Stimulated activated CD8-positive, alpha-beta memory T cell treated with anti-CD3 and anti-CD28 coated beads, Interleukin-4, amount 100 ng/mL, for 48 hours (primary cell): ENCODE measurements around the gene LAMA3.

Source experiments
- DNase-seq: peaks from one replicate; pipeline ENCODE4 v3.0.0-alpha.2; 2020

The LAMA3 gene

DNA sequence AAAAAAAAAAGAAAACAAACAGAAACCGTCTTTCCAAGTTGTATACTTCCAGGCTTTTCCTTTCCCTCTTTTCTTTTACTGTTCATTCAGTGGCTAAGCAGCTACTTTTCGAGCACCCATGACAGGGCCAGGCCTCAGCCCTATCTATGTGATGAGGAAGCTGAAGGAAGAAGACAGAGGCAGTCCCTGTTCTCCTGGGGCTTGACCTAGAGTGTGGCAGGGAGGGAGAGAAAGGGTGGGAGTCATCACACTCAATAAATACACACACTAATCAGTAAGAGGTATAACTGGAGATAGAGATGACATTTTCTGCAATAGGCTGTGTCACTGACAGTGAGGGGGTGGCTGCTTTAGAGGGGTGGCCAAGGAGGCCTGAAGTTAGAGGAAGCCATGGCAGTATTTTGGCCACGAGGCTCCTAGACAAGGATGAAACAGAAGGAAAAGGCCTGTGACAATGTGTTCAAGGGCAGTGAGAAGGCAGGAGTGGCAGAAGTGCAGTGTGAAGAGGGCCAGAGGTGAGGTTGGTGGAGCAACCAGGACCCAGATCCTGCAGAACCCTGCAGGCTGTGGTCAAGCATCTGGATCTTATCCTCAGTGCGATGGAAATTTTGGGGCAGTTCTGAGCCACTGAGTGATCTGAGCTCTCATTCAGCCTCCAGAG, 193.5 kb downstream of the LAMA3 start:
- no peak for DNase-seq

DNA sequence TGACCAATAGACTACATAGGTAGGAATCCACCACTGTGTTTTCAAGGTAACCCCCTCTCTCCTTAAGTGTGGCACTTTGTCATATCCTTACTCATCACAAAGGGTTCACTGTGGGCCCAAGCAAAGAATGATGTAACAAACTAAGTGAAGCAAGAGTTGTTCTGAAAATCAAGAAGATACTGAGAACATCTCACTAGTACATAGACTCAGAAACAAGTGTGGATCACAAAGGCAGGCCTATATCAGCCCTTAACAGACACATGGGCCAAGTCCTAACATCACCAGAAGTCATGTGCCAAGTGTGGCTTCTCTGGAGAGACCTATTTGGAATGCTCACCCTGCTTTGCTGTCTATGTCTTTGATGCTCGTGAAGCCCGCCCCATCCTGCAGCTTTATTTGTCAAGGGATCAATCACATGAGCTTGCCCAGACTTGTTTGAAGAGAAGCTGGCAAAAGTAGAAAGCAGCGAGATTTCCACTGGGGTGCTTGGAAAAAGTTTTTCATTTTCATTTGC, 194.1 kb downstream of the LAMA3 start:
- no peak for DNase-seq

DNA sequence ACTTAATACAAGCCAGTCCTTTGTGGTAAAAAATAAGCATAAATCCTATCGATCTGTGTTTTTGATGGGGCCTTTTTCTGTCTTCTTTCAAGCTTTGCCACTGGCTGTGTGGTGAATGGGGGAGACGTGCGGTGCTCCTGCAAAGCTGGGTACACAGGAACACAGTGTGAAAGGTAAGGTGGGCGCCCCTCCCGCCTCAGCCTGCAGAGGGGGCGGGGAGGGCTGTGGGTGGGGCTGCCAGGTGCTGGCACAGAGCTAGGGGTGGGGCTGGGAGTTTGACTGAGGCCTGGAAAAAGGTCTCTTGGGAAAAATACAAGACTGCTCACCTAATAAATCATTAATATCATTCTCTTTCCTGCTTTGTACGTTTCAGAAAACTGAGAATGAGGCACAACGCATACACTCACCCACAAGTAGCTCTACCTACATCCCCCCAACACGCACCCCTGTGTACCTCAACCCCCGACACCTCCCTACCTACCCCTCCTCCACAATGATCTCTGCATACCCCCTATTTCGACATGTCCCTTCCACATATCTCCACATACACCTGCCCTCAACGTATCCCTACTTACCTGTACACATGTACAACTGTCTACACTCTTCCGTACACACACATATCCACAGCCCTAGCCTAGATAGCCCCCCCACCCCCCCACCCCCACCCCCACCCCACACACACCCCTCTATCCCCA, 195.6 kb downstream of the LAMA3 start:
- DNase-seq, result no peak

DNA sequence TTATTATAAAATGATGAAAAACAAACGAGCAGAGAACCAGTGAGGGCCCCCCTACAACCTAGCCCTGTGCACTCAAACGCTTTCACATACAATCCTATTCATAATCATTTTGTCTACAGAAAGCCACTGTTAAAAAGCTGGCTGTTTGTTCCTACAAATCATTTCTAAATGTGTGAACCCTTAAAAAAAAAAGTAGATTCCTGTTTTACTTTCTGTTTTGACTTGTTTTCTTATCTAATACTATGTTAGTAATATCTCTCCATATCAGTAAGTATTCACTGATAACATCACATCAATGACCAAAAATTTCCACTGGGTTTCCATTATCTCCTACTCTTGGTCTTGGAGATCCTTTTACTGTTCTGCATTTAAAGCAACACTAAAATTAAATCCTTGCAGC, 196.5 kb downstream of the LAMA3 start:
- DNase-seq, result no peak

DNA sequence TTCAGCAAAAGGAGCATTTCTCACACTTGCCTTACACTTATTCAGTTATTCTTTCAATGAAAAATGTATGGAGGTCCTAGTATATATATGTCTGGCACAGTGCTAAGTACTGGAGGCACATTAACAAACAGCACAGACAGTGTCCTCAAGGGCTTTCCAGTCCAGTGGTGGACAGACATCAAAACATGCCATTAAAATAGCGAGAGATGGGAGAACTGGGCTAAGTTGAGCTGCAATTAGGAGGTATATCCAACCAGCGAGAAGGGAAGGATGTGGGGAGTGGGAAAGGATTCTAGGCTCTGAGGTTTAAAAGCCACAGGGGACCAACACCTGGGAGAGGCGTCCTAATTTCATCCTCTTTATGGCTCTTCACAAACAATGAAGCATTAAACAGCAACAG, 197.8 kb downstream of the LAMA3 start:
- no peak for DNase-seq

DNA sequence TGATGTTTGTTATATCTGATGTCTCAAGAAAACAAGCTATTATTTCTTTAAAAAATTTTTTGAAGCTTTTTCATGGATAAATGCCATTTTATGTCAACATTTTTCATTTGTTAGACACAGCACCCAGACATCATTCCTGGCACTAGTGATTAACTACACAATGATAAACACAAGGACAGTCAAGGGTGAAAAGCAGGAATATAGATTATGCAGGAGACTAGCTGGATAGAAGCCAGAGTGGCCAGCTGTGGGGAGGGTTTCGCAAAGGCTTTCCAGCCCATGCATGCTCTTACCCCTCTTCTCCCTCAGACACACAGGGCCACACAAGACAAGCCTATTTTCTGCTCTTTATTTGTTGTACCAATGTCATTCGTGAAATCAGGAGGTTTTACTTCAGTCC, 198.2 kb downstream of the LAMA3 start:
- DNase-seq, result no peak

DNA sequence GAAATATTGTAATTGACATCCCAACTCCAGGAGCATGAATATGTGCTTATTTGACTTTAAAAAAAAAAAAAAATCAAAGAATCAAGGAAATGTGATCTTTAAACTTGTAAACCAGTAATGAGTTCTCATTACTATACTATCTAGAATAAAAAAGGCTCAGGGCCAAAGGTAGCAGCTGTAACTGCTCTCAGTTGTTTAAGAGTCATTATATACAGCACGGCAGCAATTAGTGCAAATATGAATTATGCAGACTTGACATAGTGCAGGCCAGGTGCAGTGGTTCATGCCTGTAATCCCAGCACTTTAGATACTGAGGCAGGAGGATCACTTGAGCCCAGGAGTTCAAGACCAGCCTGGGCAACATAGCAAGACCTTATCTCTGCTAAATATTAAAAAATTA, 199.6 kb downstream of the LAMA3 start:
- DNase-seq, result no peak

DNA sequence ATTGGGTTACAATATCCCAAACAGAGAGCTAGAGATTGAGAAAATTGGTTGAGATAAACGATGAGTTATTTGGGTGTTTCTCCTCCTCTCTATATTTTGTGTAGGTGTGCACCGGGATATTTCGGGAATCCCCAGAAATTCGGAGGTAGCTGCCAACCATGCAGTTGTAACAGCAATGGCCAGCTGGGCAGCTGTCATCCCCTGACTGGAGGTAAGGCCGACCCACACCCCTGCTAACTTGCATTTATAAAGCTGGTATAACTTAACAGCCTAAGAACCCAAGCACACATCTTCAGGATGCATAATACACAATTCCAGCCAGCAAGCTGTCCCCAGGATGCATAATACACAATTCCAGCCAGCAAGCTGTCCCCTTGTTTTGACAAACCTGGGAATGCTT, 200.7 kb downstream of the LAMA3 start:
- DNase-seq, result no peak

DNA sequence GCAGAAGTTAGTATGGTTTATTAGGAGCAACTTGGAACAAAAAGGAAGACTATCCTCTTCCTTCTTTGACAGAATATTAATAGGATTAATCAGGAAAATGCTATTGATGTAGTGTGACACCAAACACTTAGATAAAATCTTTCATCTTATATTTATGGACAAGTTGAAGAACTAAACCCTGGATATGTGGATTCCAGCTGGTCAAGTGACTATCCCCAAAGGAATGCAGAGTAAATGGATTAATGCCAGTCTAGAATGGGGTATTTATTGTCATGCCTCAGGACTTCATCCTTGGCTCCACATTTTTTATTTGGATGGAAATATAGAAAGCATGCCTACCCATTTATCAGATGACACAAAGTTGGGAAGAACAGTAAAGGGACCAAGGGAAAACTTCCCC, 201.3 kb downstream of the LAMA3 start:
- DNase-seq, result no peak

DNA sequence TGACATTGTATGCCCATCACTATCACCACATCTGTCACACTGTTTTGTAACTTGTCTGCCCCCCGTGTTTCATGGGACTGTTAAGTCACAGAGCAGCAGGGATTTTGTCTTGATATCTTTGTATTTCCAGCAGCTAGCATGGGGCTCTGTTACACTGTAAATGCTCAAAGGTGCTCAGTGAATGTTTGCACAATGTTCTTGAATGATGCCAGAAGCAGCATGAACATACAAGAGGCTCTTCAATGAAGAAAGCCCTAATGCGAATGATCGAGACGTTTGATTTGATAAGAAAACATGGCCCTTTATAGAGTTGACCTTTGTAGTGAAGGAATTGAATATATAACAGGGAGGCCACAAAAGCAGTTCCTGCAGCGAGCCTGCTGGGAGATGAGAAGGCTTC, 204.4 kb downstream of the LAMA3 start:
- DNase-seq, result no peak

DNA sequence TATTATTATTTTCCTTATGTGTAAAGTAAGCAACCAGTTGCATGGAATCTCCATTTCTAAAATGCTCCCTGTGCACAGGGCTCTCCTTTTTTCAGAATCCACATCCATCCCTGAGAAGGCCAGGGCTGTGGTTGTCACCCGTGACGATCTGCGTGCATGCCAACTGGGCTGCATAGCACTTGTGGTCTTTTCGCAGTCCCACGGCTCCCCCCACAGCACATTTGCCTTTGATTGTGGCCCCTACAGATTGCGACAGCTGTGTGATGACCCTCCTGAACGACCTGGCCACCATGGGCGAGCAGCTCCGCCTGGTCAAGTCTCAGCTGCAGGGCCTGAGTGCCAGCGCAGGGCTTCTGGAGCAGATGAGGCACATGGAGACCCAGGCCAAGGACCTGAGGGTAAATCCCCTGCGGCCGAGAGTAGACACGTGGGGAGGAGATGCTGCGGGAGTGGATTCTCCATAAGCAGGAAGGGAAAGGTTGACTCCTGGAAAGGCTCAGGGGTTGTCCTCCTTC, 205.5 kb downstream of the LAMA3 start:
- DNase-seq, result no peak

DNA sequence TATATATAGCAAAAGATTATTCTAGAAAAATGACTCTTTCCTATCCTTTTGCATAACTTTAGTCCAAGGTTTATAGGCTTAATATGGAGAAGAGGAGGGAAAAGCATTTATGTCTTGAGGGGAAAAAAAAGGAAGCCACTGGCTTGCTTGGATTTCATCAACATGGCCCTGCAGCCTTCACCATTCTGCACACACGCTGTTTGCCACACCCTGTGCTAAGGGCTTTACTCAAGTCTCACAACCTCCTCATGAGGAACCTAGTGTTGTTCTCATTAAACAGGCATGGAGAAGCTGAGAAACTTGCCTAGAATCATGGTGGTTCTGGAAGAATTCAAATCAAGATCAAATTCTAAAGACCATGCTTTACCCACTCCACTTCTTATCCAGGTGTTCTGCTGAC, 208.0 kb downstream of the LAMA3 start:
- DNase-seq, result no peak

DNA sequence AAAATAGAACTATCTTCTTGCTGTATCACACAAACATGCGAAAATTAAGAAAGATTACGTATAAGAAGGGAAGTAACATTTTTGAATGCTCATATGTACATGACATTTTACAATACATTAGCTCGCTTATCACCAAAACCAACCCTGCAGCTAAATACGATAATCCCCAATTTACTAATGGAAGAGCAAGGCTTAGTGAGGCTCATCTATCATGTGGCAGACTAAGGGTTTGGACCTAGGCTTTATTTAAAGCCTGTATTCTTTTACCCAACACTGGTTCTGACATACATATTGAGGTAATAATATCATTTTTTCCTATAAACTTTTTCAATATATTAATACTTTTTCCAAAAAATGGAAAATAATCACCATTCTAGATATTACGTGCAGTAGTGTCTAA, 208.5 kb downstream of the LAMA3 start:
- no peak for DNase-seq

DNA sequence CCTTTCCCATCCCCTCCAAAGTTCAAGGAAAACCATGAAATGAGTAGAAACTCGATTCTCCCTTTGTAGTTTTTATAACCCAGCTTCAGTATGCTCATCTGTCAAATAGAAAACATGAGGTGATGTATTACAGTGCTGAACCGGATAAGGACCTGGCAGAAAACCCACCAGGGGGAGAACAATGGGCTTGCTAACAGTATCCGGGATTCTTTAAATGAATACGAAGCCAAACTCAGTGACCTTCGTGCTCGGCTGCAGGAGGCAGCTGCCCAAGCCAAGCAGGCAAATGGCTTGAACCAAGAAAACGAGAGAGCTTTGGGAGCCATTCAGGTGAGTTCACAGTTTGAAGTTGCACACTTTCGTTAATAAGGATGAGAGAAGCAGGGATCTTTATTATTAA, 211.7 kb downstream of the LAMA3 start:
- DNase-seq, result no peak

DNA sequence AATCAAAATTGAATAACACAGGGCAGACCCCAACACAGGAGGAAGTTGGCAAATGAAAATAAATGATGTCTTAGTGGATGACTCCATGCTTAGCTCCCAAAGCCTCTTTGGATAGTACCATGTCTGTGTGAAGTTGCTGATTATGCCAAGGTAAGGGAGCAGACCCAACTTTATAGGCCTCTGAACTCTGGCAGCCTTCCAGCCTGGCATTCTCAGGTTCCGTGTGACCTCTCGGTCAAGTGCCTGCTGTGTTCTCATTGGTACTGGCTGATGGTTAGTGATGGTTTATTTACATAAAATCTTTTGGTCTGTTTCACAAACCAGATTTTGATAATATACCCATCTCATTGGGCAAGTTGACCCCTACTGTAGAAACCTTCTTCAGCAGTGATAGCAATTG, 213.1 kb downstream of the LAMA3 start:
- no peak for DNase-seq

DNA sequence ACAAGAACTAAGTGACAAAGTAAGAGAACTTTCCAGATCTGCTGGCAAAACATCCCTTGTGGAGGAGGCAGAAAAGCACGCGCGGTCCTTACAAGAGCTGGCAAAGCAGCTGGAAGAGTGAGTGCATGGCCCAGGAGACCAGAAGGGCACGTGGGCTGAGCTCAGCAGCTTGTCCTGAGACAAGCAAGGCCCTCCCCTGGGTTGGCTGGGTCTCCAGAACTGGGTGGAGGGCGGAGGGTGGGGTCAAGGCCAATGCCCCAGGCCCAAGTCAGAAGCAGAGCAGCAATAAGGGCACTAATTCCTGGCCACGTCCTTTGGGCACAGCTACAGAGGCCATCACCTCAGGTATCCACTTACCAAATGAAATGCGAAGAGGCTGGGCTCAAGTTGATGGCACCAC, 214.7 kb downstream of the LAMA3 start:
- DNase-seq, result no peak

DNA sequence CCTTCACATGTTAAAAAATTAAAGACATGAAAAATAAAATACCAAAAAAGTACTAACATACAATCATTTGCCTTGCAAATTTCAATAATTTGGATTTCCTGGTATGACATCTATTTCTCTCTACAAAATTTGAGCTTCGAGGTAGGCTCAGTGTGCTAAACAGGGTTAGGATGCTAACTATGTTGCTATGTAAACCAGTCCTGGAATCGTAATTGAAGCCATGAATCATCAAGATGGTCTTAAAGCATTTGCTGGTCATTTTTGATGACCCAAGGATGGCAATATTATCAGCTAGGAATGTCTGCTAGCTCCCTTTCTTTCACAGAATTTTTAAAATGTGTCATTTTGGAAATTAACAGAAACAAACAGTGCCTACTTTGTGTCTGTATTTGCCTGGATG, 217.4 kb downstream of the LAMA3 start:
- no peak for DNase-seq

DNA sequence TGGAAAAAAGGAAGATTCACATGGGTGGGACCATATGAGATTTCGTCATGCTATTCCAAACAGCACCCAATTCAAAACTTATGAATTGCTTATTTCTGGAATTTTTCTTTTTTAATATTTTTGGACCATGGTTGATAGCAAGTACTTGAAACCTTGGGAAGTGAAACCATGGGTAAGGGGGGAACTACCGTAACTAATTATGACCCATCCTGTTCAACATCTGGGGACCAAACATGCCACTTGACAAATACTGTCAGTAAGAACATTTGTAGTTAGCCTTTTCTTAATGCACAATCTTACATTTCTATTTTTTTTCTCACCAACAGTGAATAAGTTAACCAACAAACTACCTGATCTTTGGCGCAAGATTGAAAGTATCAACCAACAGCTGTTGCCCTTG, 219.6 kb downstream of the LAMA3 start:
- no peak for DNase-seq

DNA sequence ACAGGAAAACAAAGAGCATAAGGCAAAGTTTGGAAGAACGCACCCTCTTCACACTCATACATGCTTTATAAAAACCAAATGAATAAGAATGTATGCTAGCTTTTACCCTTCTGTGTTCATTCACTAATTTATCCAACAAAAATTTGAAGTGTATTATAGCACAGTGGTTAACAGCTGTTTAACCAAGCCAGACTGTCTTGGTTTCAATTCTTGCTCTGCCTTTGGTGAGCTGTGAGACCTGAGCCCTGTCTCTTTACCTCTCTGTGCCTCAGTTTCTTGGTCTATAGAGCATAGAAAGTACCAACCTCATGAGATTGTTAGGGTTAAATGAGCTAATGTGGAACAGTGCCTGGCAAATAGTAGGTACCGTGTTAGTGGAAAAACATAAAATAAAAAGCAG, 220.8 kb downstream of the LAMA3 start:
- no peak for DNase-seq

DNA sequence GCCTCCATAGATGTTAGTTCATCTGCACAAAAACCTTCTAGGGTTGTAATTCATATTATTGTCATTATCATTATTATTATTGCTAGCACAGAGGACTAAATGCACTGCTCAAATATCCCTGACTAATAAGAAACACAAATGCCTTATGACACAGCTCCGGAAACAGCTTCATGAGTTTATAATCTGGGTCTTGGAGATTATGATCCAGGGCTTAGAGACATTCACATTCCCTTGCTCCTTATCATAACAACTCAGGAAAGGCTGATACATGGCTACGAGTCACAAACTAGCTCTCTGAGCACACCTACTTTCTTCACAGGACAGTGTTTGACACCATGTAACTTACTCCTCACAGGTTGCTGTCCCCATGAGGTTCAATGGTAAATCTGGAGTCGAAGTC, 223.1 kb downstream of the LAMA3 start:
- DNase-seq, result no peak

DNA sequence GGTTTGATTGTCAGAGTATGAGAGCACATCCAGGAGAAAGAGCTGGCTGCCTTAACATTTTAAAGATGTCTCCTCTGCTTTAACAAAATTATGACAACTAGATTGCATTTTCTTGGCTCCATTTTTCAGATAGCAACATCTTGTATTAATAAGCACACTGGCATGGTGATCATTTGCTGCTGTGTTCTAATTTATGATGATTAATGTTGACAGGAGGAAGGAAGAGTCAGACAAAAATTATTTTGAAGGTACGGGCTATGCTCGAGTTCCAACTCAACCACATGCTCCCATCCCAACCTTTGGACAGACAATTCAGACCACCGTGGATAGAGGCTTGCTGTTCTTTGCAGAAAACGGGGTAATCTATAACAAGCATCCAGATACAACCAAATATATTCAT, 227.1 kb downstream of the LAMA3 start:
- DNase-seq, result no peak

DNA sequence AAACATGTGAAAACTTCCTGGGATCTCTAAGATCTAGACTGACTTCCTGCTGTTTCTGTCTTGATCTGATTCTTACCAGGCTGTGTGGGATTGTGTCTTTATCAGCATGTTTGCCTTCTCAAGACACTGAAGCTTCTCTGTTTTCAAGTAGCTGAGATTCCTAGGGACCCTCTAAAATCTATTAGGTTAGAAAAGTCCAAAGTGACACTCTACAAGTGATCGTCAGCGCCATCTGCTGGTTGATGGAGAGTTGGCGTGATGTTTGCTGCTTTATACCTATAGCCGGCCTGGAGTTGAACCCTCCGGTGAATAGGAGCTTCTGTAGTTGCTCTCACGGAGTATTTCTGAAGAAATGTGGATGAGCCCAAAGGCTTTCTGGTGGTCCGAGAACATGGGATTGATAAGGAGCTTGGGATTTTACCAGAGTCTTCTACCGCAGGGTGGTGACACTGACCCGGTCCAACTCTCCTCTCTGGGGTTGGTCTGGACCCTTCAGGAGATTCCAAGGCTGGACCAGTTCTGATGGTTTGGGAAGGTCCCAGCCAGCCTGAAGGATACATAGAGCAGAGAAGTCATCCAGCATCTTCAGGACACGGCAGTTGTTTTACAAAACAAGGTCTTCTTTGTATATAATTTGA, 229.3 kb downstream of the LAMA3 start:
- DNase-seq, result peak; percentile 91

DNA sequence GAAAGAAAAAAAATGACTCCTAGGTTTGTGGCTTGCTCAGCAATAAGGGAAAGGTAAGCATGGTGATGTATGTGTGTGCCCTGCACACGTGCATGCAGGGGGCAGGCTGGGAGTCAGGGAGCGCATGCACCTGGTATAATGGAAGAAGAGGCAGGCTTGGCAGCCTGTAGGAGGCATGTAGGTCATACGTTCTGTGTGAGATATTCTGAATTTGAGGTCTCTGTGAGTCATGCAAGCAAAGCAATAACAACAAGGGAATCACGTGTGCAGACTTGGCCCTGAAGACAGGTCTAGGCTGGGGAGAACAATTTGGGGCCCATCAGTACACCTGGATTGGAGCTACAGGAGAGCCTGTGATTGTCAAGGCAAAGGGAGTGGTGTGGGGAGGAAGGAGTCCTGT, 230.8 kb downstream of the LAMA3 start:
- DNase-seq, result no peak

DNA sequence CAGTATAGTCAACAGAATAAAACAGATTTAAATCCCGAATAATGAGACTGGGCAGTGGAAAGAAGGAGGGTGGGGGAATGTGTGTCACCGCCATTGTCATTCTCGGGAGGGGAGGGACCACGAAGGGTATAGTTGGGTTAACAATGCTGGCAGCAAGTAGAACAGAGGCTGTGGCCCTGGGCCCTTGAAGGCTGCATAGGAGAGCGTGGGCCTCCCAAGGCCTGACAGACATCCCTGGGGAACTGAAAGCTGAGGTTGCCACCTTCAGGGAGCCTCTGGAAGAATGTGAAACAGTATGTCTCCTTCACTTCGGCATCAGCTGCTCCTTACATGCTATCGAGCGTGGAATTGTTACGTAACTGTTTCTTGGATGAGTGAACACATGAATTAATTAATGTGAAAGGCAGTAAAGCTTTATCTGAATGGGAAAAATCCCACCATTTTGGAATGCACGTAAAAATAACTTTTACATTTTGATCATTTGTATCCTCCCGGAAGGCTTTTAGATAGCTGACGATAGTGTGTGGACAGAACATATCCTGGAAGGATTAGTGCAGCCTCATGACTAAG, 232.5 kb downstream of the LAMA3 start:
- no peak for DNase-seq
